Sigmoid colon (tissue), 4 donors: ENCODE data around the gene ENG.
A peak's percentile ranks its signal among the peaks of the same experiment; 100 is the strongest.

Experiments used
- CTCF ChIP-seq, 4 experiments: fragments of 450-650 bp in 3 of 4; fragments of 200-600 bp in 1 of 4; IDR thresholded peaks; one replicate each; pipeline ENCODE4 v1.5.1; 2016 to 2019; ENCODE audit warnings: antibody characterized with exemption in 4 of 4, mild to moderate bottlenecking in 3 of 4, moderate library complexity in 2 of 4
- EP300 ChIP-seq, 4 donors: sonication (generic); formaldehyde crosslinking; IDR thresholded peaks; one replicate each; pipeline ENCODE4 v1.6.1; 2017; ENCODE audit warnings: antibody characterized with exemption in 4 of 4
- POLR2A ChIP-seq, 2 donors: fragments of 450-650 bp; IDR thresholded peaks; one replicate each; pipeline ENCODE4 v1.6.1; 2016; ENCODE audit warnings: antibody characterized with exemption in 2 of 2, mild to moderate bottlenecking in 2 of 2, moderate library complexity in 2 of 2
- POLR2AphosphoS5 ChIP-seq, 4 donors: sonication (generic); formaldehyde crosslinking; IDR thresholded peaks; one replicate each; pipeline ENCODE4 v1.6.1; 2017; ENCODE audit warnings: antibody characterized with exemption in 4 of 4

DNA sequence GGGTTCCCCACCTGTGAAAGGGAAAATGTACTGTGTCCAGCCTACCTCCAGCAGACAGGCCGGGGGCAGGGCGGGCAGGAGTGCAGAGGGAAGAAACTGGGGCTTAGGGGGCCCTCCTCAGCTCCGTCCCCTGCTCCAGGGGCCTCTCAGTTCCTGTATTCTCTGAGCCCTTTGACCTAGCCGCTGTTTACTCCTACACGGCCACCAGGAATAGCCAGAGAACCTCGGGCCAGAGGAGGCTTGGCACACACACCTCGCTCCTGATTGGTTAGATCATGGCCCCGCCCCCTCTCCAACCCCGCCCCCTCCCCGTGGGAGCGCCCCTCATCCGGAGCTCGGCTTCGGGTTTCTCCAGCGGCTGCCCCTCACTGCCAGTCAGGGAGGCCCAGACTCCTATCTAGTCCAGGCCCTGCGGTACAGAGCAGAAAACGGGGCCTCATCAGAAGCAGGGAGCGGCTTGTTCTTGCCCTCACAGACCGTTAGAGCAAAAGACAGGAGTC, 42.8 kb upstream of the ENG start:
- TF ChIP-seq CTCF (IDR thresholded peaks at IDR 0.05) (no peak), POLR2A (IDR thresholded peaks at IDR 0.05) (no peak), EP300 (IDR thresholded peaks at IDR 0.05) (no peak), POLR2AphosphoS5 (IDR thresholded peaks at IDR 0.05) (peak; percentile 29 to 59 (median 48))
